HG03159 (cell line): ENCODE data around the gene CCDC136.

ENCODE experiments used
- ATAC-seq: cut with Tn5 transposase; IDR thresholded peaks from one replicate; pipeline ENCODE4 v1.9.1; 2021; ENCODE audit warnings: mild to moderate bottlenecking, moderate library complexity; ENCODE audit not compliant: unreplicated experiment

Gene CCDC136

GRCh38 chr7:128841921-128842673, 50.3 kb downstream of the CCDC136 start:
- no peak for ATAC-seq

- ATAC-seq: no peak
Observed at GRCh38 chr7:128842674-128843641, 51.2 kb downstream of the CCDC136 start.

GRCh38 chr7:128843938-128844621, 52.3 kb downstream of the CCDC136 start:
- ATAC-seq: no peak

- ATAC-seq: no peak
Observed at GRCh38 chr7:128844777-128845311, 53.1 kb downstream of the CCDC136 start.

- no peak for ATAC-seq
Observed at GRCh38 chr7:128845475-128845874, 53.7 kb downstream of the CCDC136 start.

- ATAC-seq: no peak
Observed at GRCh38 chr7:128845987-128846386, 54.2 kb downstream of the CCDC136 start.

GRCh38 chr7:128846781-128847444, 55.1 kb downstream of the CCDC136 start:
- no peak for ATAC-seq

- no peak for ATAC-seq
Observed at GRCh38 chr7:128847721-128848211, 56.0 kb downstream of the CCDC136 start.

- ATAC-seq: no peak
Observed at GRCh38 chr7:128848289-128849155, 56.8 kb downstream of the CCDC136 start.

GRCh38 chr7:128849156-128849515, 57.4 kb downstream of the CCDC136 start:
- no peak for ATAC-seq

- no peak for ATAC-seq
Observed at GRCh38 chr7:128849804-128850490, 58.2 kb downstream of the CCDC136 start.

- ATAC-seq: no peak
Observed at GRCh38 chr7:128852537-128853254, 60.9 kb downstream of the CCDC136 start.

GRCh38 chr7:128853799-128854198, 62.0 kb downstream of the CCDC136 start:
- no peak for ATAC-seq

GRCh38 chr7:128854396-128854795, 62.6 kb downstream of the CCDC136 start:
- ATAC-seq: no peak

GRCh38 chr7:128855559-128855958, 63.8 kb downstream of the CCDC136 start:
- ATAC-seq: no peak

GRCh38 chr7:128856001-128856718, 64.4 kb downstream of the CCDC136 start:
- no peak for ATAC-seq

GRCh38 chr7:128858380-128859231, 66.8 kb downstream of the CCDC136 start:
- ATAC-seq: no peak
